ENCODE results near the gene FTSJ3. TPM values are rescaled to one million over a fixed set of nuclear protein-coding genes. Genes with fewer than 3 reads are reported as not detected.
"Not testable (repeated sequence)": the region's sequence is repeated elsewhere in the genome, so short reads cannot be mapped to it uniquely, and the experiment has no call there.

Gene FTSJ3
- total and polyA plus RNA-seq, 10 of the 15 experiments (the other 5 are each of a cell fraction or from before 2014, with no cell fraction given) = 17.2 to 79.2 (median 50.4) TPM

- TF ChIP-seq MTA3 (IDR thresholded peaks at IDR 0.05; ENCODE audit: borderline replicate concordance, low read length) (no peak), SIX5 (IDR thresholded peaks at IDR 0.05; ENCODE audit: low read depth, low read length, severe bottlenecking) (no peak)
- TF ChIP-seq, protein P1, sequence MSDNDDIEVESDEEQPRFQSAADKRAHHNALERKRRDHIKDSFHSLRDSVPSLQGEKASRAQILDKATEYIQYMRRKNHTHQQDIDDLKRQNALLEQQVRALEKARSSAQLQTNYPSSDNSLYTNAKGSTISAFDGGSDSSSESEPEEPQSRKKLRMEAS (IDR thresholded peaks at IDR 0.05; ENCODE audit: low read depth, low read length) = no peak
Measured at GRCh38 chr17:63798572-63799106, 28.8 kb downstream of the FTSJ3 start (continued).

GRCh38 chr17:63796375-63796774, 31.1 kb downstream of the FTSJ3 start:
- DNase-seq (ENCODE audit: low read depth, low spot score); SMC1A ChIA-PET (ENCODE audit: uncharacterized antibody, unreplicated experiment); H3K9ac ChIP-seq (ENCODE audit: control insufficient read depth, insufficient read depth, low read length); ATAC-seq; H3K4me2 ChIP-seq (ENCODE audit: control insufficient read depth, insufficient read depth); BruUV-seq (replicated peaks); H3K4me1 ChIP-seq (ENCODE audit: control insufficient read depth, insufficient read depth, low read length); FAIRE-seq; H3K27ac ChIP-seq (ENCODE audit: control insufficient read depth, insufficient read depth); H3K79me2 ChIP-seq (ENCODE audit: control insufficient read depth, insufficient read depth, low read length); H3K4me3 ChIP-seq; H2AFZ ChIP-seq (ENCODE audit: control insufficient read depth, low read depth, low read length); RAD21 ChIA-PET (ENCODE audit: unreplicated experiment); H4K20me1 ChIP-seq (ENCODE audit: control insufficient read depth, insufficient read depth); H3K9me3 ChIP-seq (replicated peaks; ENCODE audit: control insufficient read depth, insufficient read depth, low read length); in situ Hi-C loops (cut with MboI); H3K27me3 ChIP-seq (replicated peaks in 1 of 2; ENCODE audit: control insufficient read depth in 2 of 2, insufficient read depth in 2 of 2, low read length in 1 of 2); intact Hi-C loops (cut with micrococcal nuclease; ENCODE audit: unreplicated experiment): not testable (repeated sequence)
- WGBS (ENCODE audit: insufficient coverage, insufficient replicate concordance, low lambda C conversion rate, missing lambda C conversion rate) = 90% methylated on average over 10 of the region's 10 CpGs
- ChIA-PET POLR2A (interaction anchor here (1.2 kb wide), 1 partner anchor 10 kb away, joined by 3 read pairs; no protein-coding TSS in a partner anchor), CTCF (interaction anchor here (1.1 kb wide), 2 partner anchors 31 to 390 kb away, joined by 3 read pairs; partner anchors contain the start of gene PSMC5)
- H3K36me3 ChIP-seq (ENCODE audit: control insufficient read depth in 2 of 2, insufficient read depth in 2 of 2, low read length in 1 of 2) = peaks cover 11 to 53% of the 10 kb centered on the region in 2 experiments

DNA sequence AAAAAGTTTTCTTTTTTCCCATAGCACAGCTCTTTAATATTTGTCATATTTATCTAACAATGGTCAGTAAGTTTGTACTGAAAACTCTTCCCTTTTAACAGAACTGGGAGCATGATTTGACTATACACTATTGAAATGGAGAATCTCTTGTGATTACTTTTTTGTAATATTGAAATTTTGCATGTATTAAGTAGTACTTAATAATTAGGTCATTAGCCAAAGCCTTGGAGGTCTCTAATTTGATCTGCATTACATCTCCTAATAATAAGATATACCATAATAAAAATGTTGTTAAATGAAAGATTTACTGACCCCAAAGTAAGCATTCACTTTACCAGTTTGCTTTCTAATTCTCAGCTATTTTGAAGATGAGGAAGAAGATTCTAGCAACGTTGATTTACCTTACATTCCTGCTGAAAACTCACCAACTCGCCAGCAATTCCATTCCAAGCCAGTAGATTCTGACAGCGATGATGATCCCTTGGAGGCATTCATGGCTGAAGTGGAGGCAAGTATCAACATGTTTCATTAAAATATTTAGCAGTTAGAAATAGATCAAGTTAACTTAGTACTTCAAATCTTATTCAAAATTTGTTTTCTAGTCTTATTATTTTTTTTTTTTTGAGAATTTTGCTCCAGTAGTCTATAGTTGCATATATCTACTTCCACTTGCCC, 35.3 kb downstream of the FTSJ3 start:
- ChIA-PET CTCF (interaction anchor here (1.1 to 1.3 kb wide), 2 partner anchors 9 to 78 kb away, joined by 3 to 5 read pairs; no protein-coding TSS in a partner anchor), POLR2A (no interaction called here), RAD21 (ENCODE audit: unreplicated experiment) (no interaction called here), SMC1A (ENCODE audit: uncharacterized antibody, unreplicated experiment) (no interaction called here)
- no peak for ATAC-seq
- Histone ChIP-seq H3K36me3 (ENCODE audit: control insufficient read depth in 2 of 2, insufficient read depth in 2 of 2, low read length in 1 of 2) (peaks cover 7 to 29% of the 10 kb centered on the region in 2 experiments), H3K9me3 (replicated peaks; ENCODE audit: control insufficient read depth, insufficient read depth, low read length) (no peaks in the 10 kb centered on the region), H3K27me3 (replicated peaks in 1 of 2; ENCODE audit: control insufficient read depth in 2 of 2, insufficient read depth in 2 of 2, low read length in 1 of 2) (no peaks in the 10 kb centered on the region), H3K4me3 (no peak overlapping the region), H4K20me1 (ENCODE audit: control insufficient read depth, insufficient read depth) (no peaks in the 10 kb centered on the region), H3K9ac (ENCODE audit: control insufficient read depth, insufficient read depth, low read length) (no peak overlapping the region), H2AFZ (ENCODE audit: control insufficient read depth, low read depth, low read length) (no peak overlapping the region), H3K4me1 (ENCODE audit: control insufficient read depth, insufficient read depth, low read length) (no peaks in the 10 kb centered on the region), H3K27ac (ENCODE audit: control insufficient read depth, insufficient read depth) (no peak overlapping the region), H3K79me2 (ENCODE audit: control insufficient read depth, insufficient read depth, low read length) (peaks cover 5% of the 10 kb centered on the region), H3K4me2 (ENCODE audit: control insufficient read depth, insufficient read depth) (no peak overlapping the region)
- WGBS (ENCODE audit: insufficient coverage, insufficient replicate concordance, low lambda C conversion rate, missing lambda C conversion rate) = 83% methylated on average over 3 of the region's 3 CpGs
- BruUV-seq (replicated peaks) = no TSS peak
- no peak for DNase-seq (ENCODE audit: low read depth, low spot score)
- in situ Hi-C loops (cut with MboI) = no loop called here
- no peak for TF ChIP-seq GATAD2B (conservative IDR thresholded peaks at IDR 0.05; ENCODE audit: low read depth)
- no peak for TF ChIP-seq IKZF1 (conservative IDR thresholded peaks at IDR 0.05)
- no peak for TF ChIP-seq E4F1 (IDR thresholded peaks at IDR 0.05; ENCODE audit: borderline replicate concordance, partially characterized antibody)
- intact Hi-C loops (cut with micrococcal nuclease; ENCODE audit: unreplicated experiment) = no loop called here
- FAIRE-seq = no peak
